ENCODE data around the gene FEZ2. TPM values are rescaled to one million over a fixed set of nuclear protein-coding genes. Genes with fewer than 3 reads are reported as not detected.

Gene FEZ2
- total and polyA plus RNA-seq, 9 of the 15 experiments (the other 6 are each of a cell fraction or from before 2014, with no cell fraction given) = 9.9 to 35.5 (median 20.1) TPM

- TF ChIP-seq BRF2 (IDR thresholded peaks at IDR 0.05; ENCODE audit: borderline replicate concordance, insufficient read depth, insufficient read length) (no peak), SAFB (IDR thresholded peaks at IDR 0.05; ENCODE audit: borderline replicate concordance, low read depth, low read length) (no peak), ZC3H8 (IDR thresholded peaks at IDR 0.05) (no peak), ATF7 (IDR thresholded peaks at IDR 0.05) (no peak), SAP30 (IDR thresholded peaks at IDR 0.05; ENCODE audit: borderline replicate concordance, insufficient read depth, low read depth, low read length, poor library complexity, severe bottlenecking) (no peak), MXI1 (IDR thresholded peaks at IDR 0.05; ENCODE audit: low read depth, low read length) (no peak), HMG20A (CRISPR knock-in tag; conservative IDR thresholded peaks at IDR 0.05) (no peak)
Measured at GRCh38 chr2:36550006-36550405, 48.0 kb downstream of the FEZ2 start (continued).

GRCh38 chr2:36549165-36549574, 48.8 kb downstream of the FEZ2 start:
- no peaks in the 10 kb centered on the region for H3K9me3 ChIP-seq (replicated peaks; ENCODE audit: control insufficient read depth, insufficient read depth, low read depth, low read length)
- ChIA-PET POLR2A (interaction anchor here (1.2 kb wide), 1 partner anchor 11 kb away, joined by 4 read pairs; no protein-coding TSS in a partner anchor), CTCF (ENCODE audit: low intra/inter-chr PET ratio) (no interaction called here)
- ATAC-seq (no peak), DNase-seq (ENCODE audit: extremely low read depth in 1 of 4, low spot score in 3 of 4) (no peak), FAIRE-seq (no peak)
- intact Hi-C loops (cut with micrococcal nuclease) = no loop called here
- H3K4me2 ChIP-seq (ENCODE audit: insufficient read depth, low read length) = no peak overlapping the region
- H3K4me3 ChIP-seq = no peak overlapping the region
- in situ Hi-C loops (cut with MboI) = no loop called here
- no peak for TF ChIP-seq ZNF311 (CRISPR knock-in tag; IDR thresholded peaks at IDR 0.05)
- no peak overlapping the region for H3K27ac ChIP-seq (ENCODE audit: extremely low read depth, low read depth, low read length)
- no peak overlapping the region for H3K9ac ChIP-seq (ENCODE audit: insufficient read depth in 1 of 2, low read depth in 2 of 2, low read length in 2 of 2)
- no peak overlapping the region for H2AFZ ChIP-seq (ENCODE audit: low read depth, low read length)
- H3K36me3 ChIP-seq (ENCODE audit: control insufficient read depth, insufficient read depth, low read length) = peaks cover 17% of the 10 kb centered on the region; the same call in 2 of the 3 replicates
- H3K4me1 ChIP-seq (replicated peaks in 1 of 2; ENCODE audit: control insufficient read depth in 2 of 2, insufficient read depth in 2 of 2, low read length in 2 of 2) = no peaks in the 10 kb centered on the region
- no peaks in the 10 kb centered on the region for H3K27me3 ChIP-seq (ENCODE audit: control insufficient read depth in 2 of 2, insufficient read depth in 2 of 2, low read length in 2 of 2)
- H3K79me2 ChIP-seq (ENCODE audit: control insufficient read depth, insufficient read depth, low read length) = no peaks in the 10 kb centered on the region
- no peaks in the 10 kb centered on the region for H3K9me1 ChIP-seq (ENCODE audit: control insufficient read depth, insufficient read depth, low read length)
- 90% methylated on average over 7 of the region's 7 CpGs for WGBS (ENCODE audit: insufficient coverage, low coverage, missing lambda C conversion rate)
- H4K20me1 ChIP-seq (replicated peaks; ENCODE audit: control insufficient read depth, insufficient read depth, low read length) = no peaks in the 10 kb centered on the region
- no TSS peak for BruUV-seq (replicated peaks)

Measured in K562 (cell line).